ENCODE measurements around the gene CHTF18.

CHTF18 gene

GRCh38 chr16:764848-765487 is 23.5 kb upstream of the CHTF18 start:
- FAIRE-seq: no peak

GRCh38 chr16:765488-765865 is 22.9 kb upstream of the CHTF18 start:
- no peak for TF ChIP-seq SPI1 (IDR thresholded peaks at IDR 0.05; ENCODE audit: low read depth, low read length)
- DNase-seq (ENCODE audit: insufficient read length, low spot score): no peak
- FAIRE-seq: no peak

More at GRCh38 chr16:764848-765487, 23.5 kb upstream of the CHTF18 start:
- TF ChIP-seq TAF1 (IDR thresholded peaks at IDR 0.05; ENCODE audit: low read depth, low read length): no peak
- no peak for TF ChIP-seq POLR2AphosphoS5 (IDR thresholded peaks at IDR 0.05; ENCODE audit: low read depth, low read length)
- TF ChIP-seq POU2F2 (IDR thresholded peaks at IDR 0.05; ENCODE audit: low read depth, low read length): no peak
- TF ChIP-seq POLR2A (IDR thresholded peaks at IDR 0.05; ENCODE audit: low read depth, low read length): no peak
- TF ChIP-seq SPI1 (IDR thresholded peaks at IDR 0.05; ENCODE audit: low read depth, low read length): no peak
- TF ChIP-seq PAX5 (IDR thresholded peaks at IDR 0.05; ENCODE audit: insufficient read depth, low read length, severe bottlenecking): no peak
- no peak for DNase-seq (ENCODE audit: insufficient read length, low spot score)

- FAIRE-seq: no peak
- TF ChIP-seq TAF1 (IDR thresholded peaks at IDR 0.05; ENCODE audit: low read depth, low read length) (no peak), POLR2AphosphoS5 (IDR thresholded peaks at IDR 0.05; ENCODE audit: low read depth, low read length) (no peak), SPI1 (IDR thresholded peaks at IDR 0.05; ENCODE audit: low read depth, low read length) (no peak), PAX5 (IDR thresholded peaks at IDR 0.05; ENCODE audit: insufficient read depth, low read length, severe bottlenecking) (no peak), POLR2A (IDR thresholded peaks at IDR 0.05; ENCODE audit: low read depth, low read length) (no peak), POU2F2 (IDR thresholded peaks at IDR 0.05; ENCODE audit: low read depth, low read length) (no peak)
- DNase-seq (ENCODE audit: insufficient read length, low spot score): no peak
These were observed 22.2 kb upstream of the CHTF18 start for GRCh38 chr16:766008-766819.

GRCh38 chr16:766820-767640 is 21.4 kb upstream of the CHTF18 start:
- FAIRE-seq: no peak
- TF ChIP-seq POLR2A (IDR thresholded peaks at IDR 0.05; ENCODE audit: low read depth, low read length) (no peak), PAX5 (IDR thresholded peaks at IDR 0.05; ENCODE audit: insufficient read depth, low read length, severe bottlenecking) (no peak), TAF1 (IDR thresholded peaks at IDR 0.05; ENCODE audit: low read depth, low read length) (no peak), POU2F2 (IDR thresholded peaks at IDR 0.05; ENCODE audit: low read depth, low read length) (no peak), SPI1 (IDR thresholded peaks at IDR 0.05; ENCODE audit: low read depth, low read length) (no peak), POLR2AphosphoS5 (IDR thresholded peaks at IDR 0.05; ENCODE audit: low read depth, low read length) (no peak)
- no peak for DNase-seq (ENCODE audit: insufficient read length, low spot score)

GRCh38 chr16:767743-768235 is 20.6 kb upstream of the CHTF18 start:
- FAIRE-seq: no peak
- TF ChIP-seq SPI1 (IDR thresholded peaks at IDR 0.05; ENCODE audit: low read depth, low read length): no peak
- TF ChIP-seq TAF1 (IDR thresholded peaks at IDR 0.05; ENCODE audit: low read depth, low read length): no peak
- no peak for TF ChIP-seq PAX5 (IDR thresholded peaks at IDR 0.05; ENCODE audit: insufficient read depth, low read length, severe bottlenecking)
- no peak for TF ChIP-seq POU2F2 (IDR thresholded peaks at IDR 0.05; ENCODE audit: low read depth, low read length)
- TF ChIP-seq POLR2AphosphoS5 (IDR thresholded peaks at IDR 0.05; ENCODE audit: low read depth, low read length): no peak
- no peak for TF ChIP-seq POLR2A (IDR thresholded peaks at IDR 0.05; ENCODE audit: low read depth, low read length)
- DNase-seq (ENCODE audit: insufficient read length, low spot score): no peak

GRCh38 chr16:768428-768827 is 20.0 kb upstream of the CHTF18 start:
- DNase-seq (ENCODE audit: insufficient read length, low spot score): no peak
- TF ChIP-seq TAF1 (IDR thresholded peaks at IDR 0.05; ENCODE audit: low read depth, low read length) (no peak), SPI1 (IDR thresholded peaks at IDR 0.05; ENCODE audit: low read depth, low read length) (no peak), POLR2AphosphoS5 (IDR thresholded peaks at IDR 0.05; ENCODE audit: low read depth, low read length) (no peak), POLR2A (IDR thresholded peaks at IDR 0.05; ENCODE audit: low read depth, low read length) (no peak), POU2F2 (IDR thresholded peaks at IDR 0.05; ENCODE audit: low read depth, low read length) (no peak), PAX5 (IDR thresholded peaks at IDR 0.05; ENCODE audit: insufficient read depth, low read length, severe bottlenecking) (no peak)
- FAIRE-seq: no peak

- FAIRE-seq: no peak
- TF ChIP-seq POU2F2 (IDR thresholded peaks at IDR 0.05; ENCODE audit: low read depth, low read length): no peak
- no peak for TF ChIP-seq SPI1 (IDR thresholded peaks at IDR 0.05; ENCODE audit: low read depth, low read length)
- TF ChIP-seq POLR2AphosphoS5 (IDR thresholded peaks at IDR 0.05; ENCODE audit: low read depth, low read length): no peak
- TF ChIP-seq TAF1 (IDR thresholded peaks at IDR 0.05; ENCODE audit: low read depth, low read length): no peak
- TF ChIP-seq POLR2A (IDR thresholded peaks at IDR 0.05; ENCODE audit: low read depth, low read length): no peak
- TF ChIP-seq PAX5 (IDR thresholded peaks at IDR 0.05; ENCODE audit: insufficient read depth, low read length, severe bottlenecking): no peak
These were observed 19.1 kb upstream of the CHTF18 start for GRCh38 chr16:769184-769784.

GRCh38 chr16:769934-770333 is 18.5 kb upstream of the CHTF18 start:
- TF ChIP-seq TAF1 (IDR thresholded peaks at IDR 0.05; ENCODE audit: low read depth, low read length) (no peak), SPI1 (IDR thresholded peaks at IDR 0.05; ENCODE audit: low read depth, low read length) (no peak), POLR2AphosphoS5 (IDR thresholded peaks at IDR 0.05; ENCODE audit: low read depth, low read length) (no peak), POU2F2 (IDR thresholded peaks at IDR 0.05; ENCODE audit: low read depth, low read length) (no peak), POLR2A (IDR thresholded peaks at IDR 0.05; ENCODE audit: low read depth, low read length) (no peak), PAX5 (IDR thresholded peaks at IDR 0.05; ENCODE audit: insufficient read depth, low read length, severe bottlenecking) (no peak)
- DNase-seq (ENCODE audit: insufficient read length, low spot score) (no peak), FAIRE-seq (no peak)

More at GRCh38 chr16:769184-769784, 19.1 kb upstream of the CHTF18 start:
- DNase-seq (ENCODE audit: insufficient read length, low spot score): no peak

Measured in GM12891 (cell line).